Gastrocnemius medialis (tissue), 4 donors: ENCODE data around the gene EN1. TPM values are rescaled to one million over a fixed set of nuclear protein-coding genes. Genes with fewer than 3 reads are reported as not detected.

ENCODE experiments used
- ATAC-seq, 2 donors: fragments of 150-250 bp; one replicate each; pipeline ENCODE4 v1.9.1; 2016
- DNase-seq, 2 donors: peaks; one replicate each; pipeline ENCODE4 v3.0.0-alpha.2; 2019
- H3K27ac ChIP-seq, 4 donors: fragments of 200-600 bp; sonication (generic); 1 replicate in 1 of 4; 2 replicates in 3 of 4; pipeline ENCODE4 v1.5.1; 2016 to 2018; ENCODE audit warnings: mild to moderate bottlenecking in 2 of 4, moderate library complexity in 1 of 4
- H3K27me3 ChIP-seq, 3 donors: fragments of 200-600 bp; sonication (generic) in 2 of 3; 1 replicate in 1 of 3; 2 replicates in 2 of 3; pipeline versions ENCODE4 v1.5.1 to v1.6.0; 2016 to 2019; ENCODE audit warnings: mild to moderate bottlenecking in 1 of 3, moderate library complexity in 1 of 3
- H3K36me3 ChIP-seq, 2 donors: fragments of 200-600 bp; sonication (generic) in 1 of 2; one replicate each; pipeline ENCODE4 v1.5.1; 2017 to 2018
- H3K4me1 ChIP-seq, 2 donors: fragments of 200-600 bp; sonication (generic) in 1 of 2; one replicate each; pipeline ENCODE4 v1.5.1; 2016 to 2017; ENCODE audit warnings: mild to moderate bottlenecking in 2 of 2
- H3K4me3 ChIP-seq, 4 donors: fragments of 200-600 bp; sonication (generic) in 3 of 4; 1 replicate in 1 of 4; 2 replicates in 3 of 4; pipeline ENCODE4 v1.5.1; 2016 to 2019; ENCODE audit warnings: mild to moderate bottlenecking in 2 of 4
- H3K9me3 ChIP-seq, 3 donors: fragments of 200-600 bp; sonication (generic) in 2 of 3; 1 replicate in 1 of 3; 2 replicates in 2 of 3; pipeline ENCODE4 v1.5.1; 2016 to 2019
- POLR2A ChIP-seq, 2 donors: fragments of 450-650 bp; IDR thresholded peaks; one replicate each; pipeline ENCODE4 v1.6.1; 2017; ENCODE audit warnings: antibody characterized with exemption in 2 of 2, mild to moderate bottlenecking in 2 of 2, moderate library complexity in 2 of 2
- in situ Hi-C, 4 donors: fragments of 200-750 bp; cut with MboI; loops; one replicate each; pipeline versions ENCODE4 v1.15.0 to v1.8.0; 2017; ENCODE audit warnings: low sequenced_read_pairs in 4 of 4
- intact Hi-C: fragments of 100-400 bp; cut with DNase I; formaldehyde crosslinking; loops from one replicate; pipeline ENCODE4 v1.15.1; 2023; ENCODE audit warnings: low total_unique reads
- total RNA-seq, 4 donors: library from RNA; depleted of rRNA; stranded (reverse); fragments of >200 nt; gene quantifications; one replicate each; pipeline versions ENCODE4 v1.1.0 to v1.2.3, GENCODE V29; 2016
- TF ChIP-seq, protein P1 (sequence below), 5 experiments: fragments of 450-650 bp in 3 of 5; fragments of 200-600 bp in 2 of 5; sonication (generic) in 2 of 5; IDR thresholded peaks in 4 of 5; conservative IDR thresholded peaks in 1 of 5; 1 replicate in 4 of 5; 2 replicates in 1 of 5; pipeline ENCODE4 v1.5.1; 2016 to 2019; ENCODE audit warnings: antibody characterized with exemption in 5 of 5, mild to moderate bottlenecking in 3 of 5, moderate library complexity in 3 of 5

The EN1 gene
- total RNA-seq, 4 donors from 2014 or later = 3.9 to 11.0 (median 6.7) TPM

DNA sequence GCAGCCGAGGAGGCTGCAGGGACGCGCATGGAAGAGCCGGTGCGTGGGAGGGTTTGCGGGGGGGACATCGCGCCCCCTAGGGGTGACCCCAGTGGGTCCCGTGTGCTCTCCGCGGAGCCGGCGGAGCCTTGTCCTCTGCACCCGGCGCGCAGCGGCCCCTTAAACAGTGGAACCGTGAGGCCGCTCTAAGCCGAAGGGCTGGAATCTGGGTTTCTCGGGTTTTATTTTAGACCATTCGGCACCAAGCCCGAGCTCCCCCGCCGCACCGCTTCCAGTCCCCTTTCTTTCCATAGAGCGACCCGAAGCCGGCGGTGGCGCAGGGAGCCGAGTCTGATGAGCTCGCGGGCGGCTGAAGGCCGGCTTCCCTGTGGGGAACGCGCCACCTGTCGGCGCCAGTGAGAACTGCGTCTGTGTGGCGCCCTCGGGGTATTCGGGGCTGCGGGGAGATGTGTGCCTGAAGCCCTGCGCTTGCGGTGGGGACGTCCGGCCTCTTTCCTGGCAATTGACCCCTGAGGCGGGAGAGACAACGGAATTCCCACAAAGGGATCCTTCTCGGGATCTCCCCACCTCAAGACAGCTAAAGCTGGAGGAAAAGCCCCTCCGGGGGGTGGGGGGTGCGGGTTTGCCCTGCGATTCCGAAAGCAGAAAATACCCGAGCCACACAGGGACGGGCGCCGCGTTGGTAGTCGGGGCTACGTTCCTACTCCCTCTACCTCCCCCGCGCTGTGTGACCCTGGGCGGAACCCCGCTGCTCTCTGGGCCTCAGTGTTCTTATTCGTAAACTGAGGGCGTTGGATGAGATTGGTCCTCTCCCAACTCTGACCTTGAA is 8.2 kb upstream of the EN1 start:
- no peaks in the 10 kb centered on the region for H3K36me3 ChIP-seq
- H3K27ac ChIP-seq = peak overlapping the region; percentile 92 to 97 (median 96)
- DNase-seq (peak; percentile 65 to 79), ATAC-seq (peak; percentile 63 to 65)
- peaks cover 0 to 14% (median 7%) of the 10 kb centered on the region in 3 donors for H3K27me3 ChIP-seq
- in situ Hi-C loops = loop anchor here in 3 of 4 donors (10.0 to 25.0 kb wide), 3 partner anchors 91 to 818 kb away; no protein-coding TSS in a partner anchor
- TF ChIP-seq POLR2A (IDR thresholded peaks at IDR 0.05) = no peak
- TF ChIP-seq, protein P1, sequence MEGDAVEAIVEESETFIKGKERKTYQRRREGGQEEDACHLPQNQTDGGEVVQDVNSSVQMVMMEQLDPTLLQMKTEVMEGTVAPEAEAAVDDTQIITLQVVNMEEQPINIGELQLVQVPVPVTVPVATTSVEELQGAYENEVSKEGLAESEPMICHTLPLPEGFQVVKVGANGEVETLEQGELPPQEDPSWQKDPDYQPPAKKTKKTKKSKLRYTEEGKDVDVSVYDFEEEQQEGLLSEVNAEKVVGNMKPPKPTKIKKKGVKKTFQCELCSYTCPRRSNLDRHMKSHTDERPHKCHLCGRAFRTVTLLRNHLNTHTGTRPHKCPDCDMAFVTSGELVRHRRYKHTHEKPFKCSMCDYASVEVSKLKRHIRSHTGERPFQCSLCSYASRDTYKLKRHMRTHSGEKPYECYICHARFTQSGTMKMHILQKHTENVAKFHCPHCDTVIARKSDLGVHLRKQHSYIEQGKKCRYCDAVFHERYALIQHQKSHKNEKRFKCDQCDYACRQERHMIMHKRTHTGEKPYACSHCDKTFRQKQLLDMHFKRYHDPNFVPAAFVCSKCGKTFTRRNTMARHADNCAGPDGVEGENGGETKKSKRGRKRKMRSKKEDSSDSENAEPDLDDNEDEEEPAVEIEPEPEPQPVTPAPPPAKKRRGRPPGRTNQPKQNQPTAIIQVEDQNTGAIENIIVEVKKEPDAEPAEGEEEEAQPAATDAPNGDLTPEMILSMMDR (IDR thresholded peaks at IDR 0.05 in 4 of 5, conservative IDR thresholded peaks at IDR 0.05 in 1 of 5) = peak; percentile 90 to 99 (median 98)
- H3K4me3 ChIP-seq = peak overlapping the region; percentile 64 to 87 (median 73)
- no peaks in the 10 kb centered on the region for H3K9me3 ChIP-seq
- intact Hi-C loops = loop anchor here (1.0 to 10.0 kb wide), 4 partner anchors 31 to 1041 kb away; partner anchors contain the start of gene DDX18
- H3K4me1 ChIP-seq = peaks cover 0 to 10% of the 10 kb centered on the region in 2 donors

DNA sequence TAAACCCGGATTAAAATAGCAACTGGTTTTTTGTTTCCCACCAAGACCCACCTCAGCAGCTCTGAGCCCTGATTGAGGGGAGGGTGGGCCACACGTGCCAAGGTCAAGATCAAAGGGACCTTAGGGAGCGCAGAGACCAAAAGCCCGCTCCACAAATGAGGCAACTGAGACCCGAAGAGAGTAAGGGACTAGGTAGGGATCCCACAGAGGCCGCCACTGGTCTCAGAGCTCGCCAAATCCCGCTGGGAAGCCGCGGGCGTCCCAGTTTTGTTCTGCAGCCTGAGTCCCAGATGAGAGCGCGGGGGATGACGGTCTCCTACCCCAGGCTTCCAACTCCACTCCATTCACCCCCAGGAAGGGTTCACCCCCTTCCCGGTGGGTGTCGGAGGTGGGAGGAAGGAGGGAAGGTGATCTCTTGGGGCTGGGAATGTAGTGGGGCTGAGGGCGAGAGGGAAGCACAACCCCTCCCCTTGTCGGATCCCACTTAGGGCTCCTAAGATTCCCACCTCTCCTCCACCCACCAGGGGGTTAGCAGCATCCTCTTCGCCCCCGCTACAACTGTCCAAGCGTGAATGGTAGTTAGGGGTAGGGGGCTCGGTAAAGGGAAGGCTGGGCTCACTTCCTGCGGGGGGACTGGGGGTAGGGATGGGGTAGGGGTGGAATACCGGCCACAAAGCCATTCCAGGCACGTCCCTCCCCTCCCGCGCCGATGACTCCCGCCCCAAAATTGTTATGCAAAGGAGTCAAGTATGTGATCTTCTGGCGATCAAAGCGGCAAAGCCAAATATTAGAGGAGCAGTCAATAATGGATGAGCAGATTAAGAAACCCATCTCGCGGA is 7.3 kb upstream of the EN1 start:
- DNase-seq = no peak
- H3K9me3 ChIP-seq = no peaks in the 10 kb centered on the region
- ATAC-seq = peak; percentile 13 to 28
- peaks cover 0 to 14% (median 7%) of the 10 kb centered on the region in 3 donors for H3K27me3 ChIP-seq
- intact Hi-C loops = loop anchor here (1.0 to 10.0 kb wide), 4 partner anchors 30 to 1040 kb away; partner anchors contain the start of gene DDX18
- H3K27ac ChIP-seq = peak overlapping the region; percentile 92 to 97 (median 96)
- no peak for TF ChIP-seq POLR2A (IDR thresholded peaks at IDR 0.05)
- TF ChIP-seq, protein P1 (IDR thresholded peaks at IDR 0.05 in 4 of 5, conservative IDR thresholded peaks at IDR 0.05 in 1 of 5) = no peak
- peaks cover 0 to 10% of the 10 kb centered on the region in 2 donors for H3K4me1 ChIP-seq
- peak overlapping the region; percentile 64 to 87 (median 73) for H3K4me3 ChIP-seq
- in situ Hi-C loops = loop anchor here in 3 of 4 donors (5.0 to 25.0 kb wide), 5 partner anchors 90 to 817 kb away; no protein-coding TSS in a partner anchor
- no peaks in the 10 kb centered on the region for H3K36me3 ChIP-seq

DNA sequence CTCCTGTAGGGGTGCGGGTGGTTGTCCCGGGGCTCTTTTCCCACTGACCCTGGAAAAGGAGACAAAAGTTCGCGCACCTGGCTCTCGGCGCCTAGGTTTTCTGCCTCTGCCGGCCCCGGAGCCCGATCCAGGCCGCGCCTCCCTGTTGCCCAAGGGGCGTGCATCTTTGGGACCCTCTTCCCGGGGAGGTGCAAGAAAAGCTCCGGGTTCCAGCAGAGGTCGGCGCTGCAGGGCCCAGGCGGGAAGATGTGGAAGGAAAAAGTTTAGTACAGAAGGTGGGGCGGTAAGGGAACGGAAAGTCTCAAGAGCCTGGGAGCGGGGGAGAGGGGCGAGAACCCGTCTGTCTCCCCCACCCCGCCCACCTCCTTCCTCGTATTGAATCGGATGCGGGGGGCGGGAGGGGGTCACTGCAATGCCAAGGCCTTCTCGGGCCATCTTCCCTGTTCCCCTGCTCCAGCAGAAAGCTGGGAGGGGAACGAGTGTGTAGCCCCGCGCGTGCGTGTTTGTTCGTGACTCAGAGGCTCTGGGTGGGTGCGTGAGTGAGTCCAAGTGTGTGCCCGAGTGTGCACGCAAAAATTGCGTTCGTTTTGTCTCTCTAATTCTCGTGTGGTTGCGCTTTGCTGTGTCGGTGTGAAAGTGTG is 6.3 kb upstream of the EN1 start:
- H3K36me3 ChIP-seq = no peaks in the 10 kb centered on the region
- H3K4me1 ChIP-seq = peaks cover 0 to 10% of the 10 kb centered on the region in 2 donors
- H3K4me3 ChIP-seq = peak overlapping the region; percentile 64 to 87 (median 73)
- DNase-seq = no peak
- H3K27me3 ChIP-seq = peaks cover 0 to 14% (median 7%) of the 10 kb centered on the region in 3 donors
- H3K27ac ChIP-seq = peak overlapping the region; percentile 92 to 97 (median 96)
- TF ChIP-seq, protein P1 (IDR thresholded peaks at IDR 0.05 in 4 of 5, conservative IDR thresholded peaks at IDR 0.05 in 1 of 5) = no peak
- no peak for TF ChIP-seq POLR2A (IDR thresholded peaks at IDR 0.05)
- no peak for ATAC-seq
- in situ Hi-C loops = loop anchor here in 3 of 4 donors (5.0 to 25.0 kb wide), 5 partner anchors 89 to 816 kb away; no protein-coding TSS in a partner anchor
- no peaks in the 10 kb centered on the region for H3K9me3 ChIP-seq
- intact Hi-C loops = loop anchor here (2.0 to 10.0 kb wide), 2 partner anchors 29 to 1039 kb away; partner anchors contain the start of gene DDX18

DNA sequence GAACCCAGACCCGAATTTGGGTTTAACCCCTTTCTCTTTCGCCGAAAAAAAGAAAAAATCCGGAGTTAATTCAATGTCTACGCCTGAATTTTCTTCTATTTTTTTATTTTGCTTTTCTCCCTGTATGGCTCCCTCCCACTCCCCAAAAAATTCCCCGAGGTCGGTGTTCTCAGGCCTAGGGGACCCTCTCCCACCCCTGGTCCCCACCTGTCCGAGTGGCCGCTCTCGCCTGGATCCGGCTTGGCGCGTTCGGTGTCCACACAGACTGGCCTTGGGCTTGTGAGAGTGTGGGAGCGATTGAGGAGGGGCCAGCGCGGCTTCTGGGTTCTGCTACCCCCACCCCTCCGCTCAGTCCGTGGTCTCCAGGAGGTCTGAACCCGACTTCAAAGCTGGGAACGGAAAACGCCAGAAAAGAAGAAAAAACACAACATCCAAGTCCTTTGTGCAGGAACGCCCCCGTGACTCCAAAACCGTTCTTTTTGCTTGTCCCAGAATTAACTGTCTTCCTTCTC is 5.7 kb upstream of the EN1 start:
- Histone ChIP-seq H3K27me3 (peaks cover 0 to 14% (median 7%) of the 10 kb centered on the region in 3 donors), H3K36me3 (no peaks in the 10 kb centered on the region), H3K4me3 (peak overlapping the region; percentile 64 to 87 (median 73)), H3K27ac (peak overlapping the region; percentile 92 to 97 (median 96)), H3K9me3 (no peaks in the 10 kb centered on the region), H3K4me1 (peaks cover 0 to 10% of the 10 kb centered on the region in 2 donors)
- DNase-seq (no peak), ATAC-seq (no peak)
- in situ Hi-C loops (loop anchor here in 3 of 4 donors (5.0 to 25.0 kb wide), 5 partner anchors 88 to 816 kb away; no protein-coding TSS in a partner anchor), intact Hi-C loops (loop anchor here (10.0 kb wide), 1 partner anchor 1038 kb away; the partner anchor contains the start of gene DDX18)
- TF ChIP-seq, protein P1 (IDR thresholded peaks at IDR 0.05 in 4 of 5, conservative IDR thresholded peaks at IDR 0.05 in 1 of 5) = no peak
- TF ChIP-seq POLR2A (IDR thresholded peaks at IDR 0.05) = no peak
